MCF 10A (cell line): Measurements from ENCODE around the gene ITIH2. TPM values are rescaled to one million over a fixed set of nuclear protein-coding genes. Genes with fewer than 3 reads are reported as not detected.
"Not testable (repeated sequence)": the region's sequence is repeated elsewhere in the genome, so short reads cannot be mapped to it uniquely, and the experiment has no call there.

Experiments
- BruUV-seq: library from RNA; stranded (reverse); fragments of 400-500 nt; replicated peaks from 2 replicates; lab custom pipeline; 2021; lab: Mats Ljungman, UMichigan
- CTCF ChIA-PET: fragments of 300-600 bp; sonication (Branson Sonifier 250); formaldehyde crosslinking; extraction: SDS; loops from one replicate; lab custom pipeline; 2021; ENCODE audit warnings: antibody characterized with exemption, inconsistent platforms; lab: Yijun Ruan, JAX
- POLR2A ChIA-PET: fragments of 300-600, 350-650 bp; sonication (Branson Sonifier 250); formaldehyde crosslinking; extraction: SDS; loops from one replicate; lab custom pipeline; 2020; ENCODE audit warnings: antibody characterized with exemption, inconsistent platforms; lab: Yijun Ruan, JAX
- DNase-seq: peaks from one replicate; pipeline ENCODE4 v3.0.0-alpha.2; 2018; ENCODE audit not compliant: unreplicated experiment
- H3K27ac Mint-ChIP-seq: one replicate; pipeline ENCODE4 v1.8.0; 2022; ENCODE audit warnings: mild to moderate bottlenecking, low read depth, mixed read lengths; ENCODE audit not compliant: unreplicated experiment
- H3K27me3 Mint-ChIP-seq: one replicate; pipeline ENCODE4 v1.8.0; 2022; ENCODE audit warnings: mixed read lengths; ENCODE audit not compliant: insufficient read depth, unreplicated experiment
- H3K36me3 Mint-ChIP-seq: one replicate; pipeline ENCODE4 v1.8.0; 2022; ENCODE audit warnings: mild to moderate bottlenecking, moderate library complexity, mixed read lengths; ENCODE audit not compliant: insufficient read depth, unreplicated experiment
- H3K4me1 Mint-ChIP-seq: one replicate; pipeline ENCODE4 v1.8.0; 2022; ENCODE audit warnings: mixed read lengths; ENCODE audit not compliant: insufficient read depth, unreplicated experiment
- H3K4me3 Mint-ChIP-seq: one replicate; pipeline ENCODE4 v1.8.0; 2022; ENCODE audit warnings: mild to moderate bottlenecking, moderate library complexity, mixed read lengths; ENCODE audit not compliant: unreplicated experiment
- H3K9me3 Mint-ChIP-seq: one replicate; pipeline ENCODE4 v1.8.0; 2022; ENCODE audit warnings: mixed read lengths; ENCODE audit not compliant: unreplicated experiment
- intact Hi-C: fragments of 100-400 bp; cut with micrococcal nuclease; formaldehyde crosslinking; loops from 2 replicates; pipeline ENCODE4 v1.14.1; 2022
- total RNA-seq: library from RNA; stranded (reverse); gene quantifications from 2 replicates; pipeline ENCODE4 v1.2.3, GENCODE V29; 2022
- TF ChIP-seq, protein P1 (sequence below): fragments of 200-600 bp; IDR thresholded peaks from one replicate; pipeline ENCODE4 v1.8.0; 2022; ENCODE audit warnings: antibody characterized with exemption, mild to moderate bottlenecking; ENCODE audit not compliant: unreplicated experiment

ITIH2 gene
- total RNA-seq, 1 experiment from 2014 or later, result not detected

DNA sequence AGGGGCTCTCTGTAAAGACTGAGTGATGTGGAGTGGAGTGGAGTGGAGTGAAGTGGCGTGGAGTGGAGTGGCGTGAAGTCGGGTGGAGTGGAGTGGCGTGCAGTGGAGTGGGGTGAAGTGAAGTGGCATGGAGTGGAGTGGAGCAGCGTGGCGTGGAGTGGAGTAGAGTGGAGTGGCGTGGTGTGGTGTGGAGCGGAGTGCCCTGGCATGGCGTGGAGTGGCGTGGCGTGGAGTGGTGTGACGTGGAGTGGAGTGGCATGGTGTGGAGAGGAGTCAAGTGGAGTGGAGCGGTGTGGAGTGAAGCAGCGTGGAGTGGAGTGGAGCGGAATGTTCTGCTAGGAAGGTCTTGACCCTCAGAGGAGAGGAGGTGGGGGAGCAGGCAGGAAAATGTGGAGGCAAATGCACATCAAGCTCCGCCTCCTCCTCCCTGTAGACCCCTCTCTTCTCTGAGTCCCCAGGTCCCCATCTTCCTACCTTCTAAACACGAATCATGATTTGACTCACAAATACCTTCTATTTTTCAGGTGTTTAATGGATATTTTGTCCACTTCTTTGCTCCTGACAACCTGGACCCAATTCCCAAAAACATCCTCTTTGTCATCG lies 19.9 kb downstream of the ITIH2 start:
- TF ChIP-seq, protein P1, sequence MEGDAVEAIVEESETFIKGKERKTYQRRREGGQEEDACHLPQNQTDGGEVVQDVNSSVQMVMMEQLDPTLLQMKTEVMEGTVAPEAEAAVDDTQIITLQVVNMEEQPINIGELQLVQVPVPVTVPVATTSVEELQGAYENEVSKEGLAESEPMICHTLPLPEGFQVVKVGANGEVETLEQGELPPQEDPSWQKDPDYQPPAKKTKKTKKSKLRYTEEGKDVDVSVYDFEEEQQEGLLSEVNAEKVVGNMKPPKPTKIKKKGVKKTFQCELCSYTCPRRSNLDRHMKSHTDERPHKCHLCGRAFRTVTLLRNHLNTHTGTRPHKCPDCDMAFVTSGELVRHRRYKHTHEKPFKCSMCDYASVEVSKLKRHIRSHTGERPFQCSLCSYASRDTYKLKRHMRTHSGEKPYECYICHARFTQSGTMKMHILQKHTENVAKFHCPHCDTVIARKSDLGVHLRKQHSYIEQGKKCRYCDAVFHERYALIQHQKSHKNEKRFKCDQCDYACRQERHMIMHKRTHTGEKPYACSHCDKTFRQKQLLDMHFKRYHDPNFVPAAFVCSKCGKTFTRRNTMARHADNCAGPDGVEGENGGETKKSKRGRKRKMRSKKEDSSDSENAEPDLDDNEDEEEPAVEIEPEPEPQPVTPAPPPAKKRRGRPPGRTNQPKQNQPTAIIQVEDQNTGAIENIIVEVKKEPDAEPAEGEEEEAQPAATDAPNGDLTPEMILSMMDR, result no peak
- CTCF ChIA-PET, result interaction anchor here (0.6 kb wide), 1 partner anchor 1389 kb away, joined by 5 read pairs; no protein-coding TSS in a partner anchor
- no TSS peak for BruUV-seq

DNA sequence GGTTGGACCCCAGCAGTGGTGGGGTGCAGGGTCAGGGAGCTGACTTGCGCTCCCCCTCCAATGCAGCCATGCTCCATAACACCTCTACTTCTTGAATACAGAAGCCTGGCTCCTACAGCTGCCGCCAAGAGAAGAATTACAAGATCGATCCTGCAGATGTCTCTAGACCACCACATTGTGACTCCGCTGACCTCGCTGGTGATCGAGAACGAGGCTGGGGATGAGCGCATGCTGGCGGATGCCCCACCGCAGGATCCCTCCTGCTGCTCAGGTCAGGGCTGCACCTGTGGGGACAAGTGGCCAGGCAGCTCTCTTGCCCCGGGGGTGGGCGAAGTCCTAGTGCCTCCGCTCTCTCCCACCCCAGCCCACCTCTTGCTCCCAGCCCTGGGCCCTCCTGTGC lies 31.7 kb downstream of the ITIH2 start:
- H3K9me3 Mint-ChIP-seq, result no peaks in the 10 kb centered on the region
- no TSS peak for BruUV-seq
- ChIA-PET POLR2A (no interaction called here), CTCF (interaction anchor here (1.2 kb wide), 1 partner anchor 210 kb away, joined by 4 read pairs; no protein-coding TSS in a partner anchor)
- H3K27ac Mint-ChIP-seq, result no peak overlapping the region
- no peak overlapping the region for H3K4me3 Mint-ChIP-seq
- no peaks in the 10 kb centered on the region for H3K36me3 Mint-ChIP-seq
- intact Hi-C loops, result no loop called here
- no peak for DNase-seq
- TF ChIP-seq, protein P1, result no peak
- H3K4me1 Mint-ChIP-seq, result no peaks in the 10 kb centered on the region
- H3K27me3 Mint-ChIP-seq, result no peaks in the 10 kb centered on the region

More for the DNA sequence above, 19.9 kb downstream of the ITIH2 start:
- H3K9me3 Mint-ChIP-seq, result no peaks in the 10 kb centered on the region
- H3K36me3 Mint-ChIP-seq, result no peaks in the 10 kb centered on the region
- no peak for DNase-seq
- intact Hi-C loops, result no loop called here
- H3K27me3 Mint-ChIP-seq, result peaks cover 5% of the 10 kb centered on the region
- H3K27ac Mint-ChIP-seq, result no peak overlapping the region
- POLR2A ChIA-PET, result no interaction called here
- no peak overlapping the region for H3K4me3 Mint-ChIP-seq
- no peaks in the 10 kb centered on the region for H3K4me1 Mint-ChIP-seq

DNA sequence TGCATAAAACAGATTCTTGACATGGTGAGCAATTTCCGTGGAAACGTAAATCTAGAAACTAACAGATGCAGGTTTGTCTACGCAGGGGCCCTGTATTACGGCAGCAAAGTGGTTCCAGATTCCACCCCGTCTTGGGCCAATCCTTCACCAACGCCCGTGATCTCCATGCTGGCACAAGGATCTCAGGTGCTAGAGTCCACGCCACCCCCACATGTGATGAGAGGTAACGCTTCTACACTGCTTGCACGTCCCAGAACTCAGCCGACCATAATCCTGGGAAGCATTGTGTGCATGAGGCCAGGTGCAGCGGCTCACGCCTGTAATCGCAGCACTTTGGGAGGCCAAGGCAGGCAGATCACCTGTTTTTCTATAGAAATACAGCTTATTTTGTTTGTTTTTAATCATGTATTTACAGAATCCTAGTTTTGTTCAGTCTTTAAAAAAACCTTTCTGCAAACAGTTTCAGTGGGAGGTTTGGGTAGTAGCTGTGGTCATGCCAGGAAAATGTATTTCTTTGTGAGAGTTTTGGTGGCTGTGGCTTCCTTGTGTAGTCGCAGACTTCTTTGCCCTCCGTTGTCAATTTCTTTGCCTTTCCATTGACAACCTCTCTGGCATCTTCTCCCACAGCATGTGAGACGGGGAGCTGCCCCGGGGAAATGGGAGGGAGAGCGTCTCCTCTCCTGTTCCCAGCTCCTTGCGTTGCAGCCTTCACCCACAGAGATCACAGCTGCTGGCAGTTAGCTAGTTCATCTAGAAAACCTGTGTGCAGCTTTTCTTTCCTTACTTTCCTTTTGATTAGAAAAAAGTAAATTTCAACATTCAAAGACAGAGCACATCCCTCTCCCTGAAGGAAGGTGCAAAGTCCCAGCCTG lies 35.7 kb downstream of the ITIH2 start:
- no TSS peak for BruUV-seq
- Mint-ChIP-seq H3K4me1 (no peaks in the 10 kb centered on the region), H3K27ac (no peak overlapping the region), H3K36me3 (no peaks in the 10 kb centered on the region), H3K9me3 (no peaks in the 10 kb centered on the region), H3K27me3 (no peaks in the 10 kb centered on the region), H3K4me3 (no peak overlapping the region)
- POLR2A ChIA-PET, result interaction anchor here (1.4 kb wide), 1 partner anchor 11 kb away, joined by 4 read pairs; no protein-coding TSS in a partner anchor
- TF ChIP-seq, protein P1, result no peak
- CTCF ChIA-PET, result interaction anchor here (0.6 to 1.1 kb wide), 2 partner anchors 52 to 792 kb away, joined by 3 to 4 read pairs; no protein-coding TSS in a partner anchor
- no peak for DNase-seq
- intact Hi-C loops, result no loop called here

DNA sequence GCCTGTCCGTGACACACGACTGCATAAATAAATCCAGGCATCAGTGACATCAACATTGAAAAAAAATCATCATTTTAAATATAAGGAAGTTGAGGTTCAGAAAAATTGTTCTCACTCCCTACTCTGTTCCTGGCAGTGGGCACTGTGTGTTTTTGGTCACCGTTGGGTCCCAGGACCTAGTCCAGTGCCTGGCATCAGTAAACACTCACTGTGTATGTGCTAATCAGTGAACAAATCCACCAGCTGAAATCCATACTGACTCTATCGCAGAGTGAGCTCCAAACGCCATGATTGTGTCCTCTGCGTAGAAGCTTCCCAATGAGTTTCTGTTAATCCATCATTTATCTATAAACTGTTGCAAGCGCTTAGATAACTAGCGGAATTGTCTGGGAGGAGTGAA lies 41.2 kb downstream of the ITIH2 start:
- Mint-ChIP-seq H3K27me3 (no peaks in the 10 kb centered on the region), H3K9me3 (no peaks in the 10 kb centered on the region), H3K4me3 (no peak overlapping the region), H3K4me1 (no peaks in the 10 kb centered on the region), H3K27ac (no peak overlapping the region), H3K36me3 (peaks cover 7% of the 10 kb centered on the region)
- TF ChIP-seq, protein P1, result no peak
- no TSS peak for BruUV-seq
- intact Hi-C loops, result no loop called here
- CTCF ChIA-PET, result interaction anchor here (0.7 to 2.1 kb wide), 3 partner anchors 58 to 746 kb away, joined by 3 to 5 read pairs (median 3); no protein-coding TSS in a partner anchor
- POLR2A ChIA-PET, result no interaction called here
- no peak for DNase-seq

DNA sequence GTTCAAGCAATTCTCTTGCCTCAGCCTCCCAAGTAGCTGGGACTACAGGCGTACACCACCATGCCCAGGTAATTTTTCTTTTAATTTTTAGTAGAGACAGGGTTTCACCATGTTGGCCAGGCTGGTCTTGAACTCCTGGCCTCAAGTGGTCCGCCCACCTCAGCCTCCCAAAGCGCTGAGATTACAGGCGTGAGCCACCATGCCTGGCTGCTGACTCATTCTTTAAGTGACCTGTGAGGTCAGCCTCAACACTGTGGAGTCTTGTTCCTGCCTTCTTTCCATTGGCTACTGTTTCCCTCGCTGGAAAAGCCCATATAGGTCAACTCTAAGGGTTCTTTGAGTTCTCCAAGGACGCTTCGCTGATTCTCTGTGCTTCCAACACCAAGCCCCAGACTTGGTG lies 45.5 kb downstream of the ITIH2 start:
- POLR2A ChIA-PET, H3K9me3 Mint-ChIP-seq, H3K4me3 Mint-ChIP-seq, BruUV-seq, H3K27ac Mint-ChIP-seq, H3K4me1 Mint-ChIP-seq, DNase-seq, intact Hi-C loops, H3K27me3 Mint-ChIP-seq: not testable (repeated sequence)
- CTCF ChIA-PET, result interaction anchor here (0.6 kb wide), 1 partner anchor 184 kb away, joined by 4 read pairs; no protein-coding TSS in a partner anchor
- H3K36me3 Mint-ChIP-seq, result peaks cover 37% of the 10 kb centered on the region
